ENCODE results near the gene ZDHHC20.

The ZDHHC20 gene

GRCh38 chr13:21341637-21342422 is 117.3 kb downstream of the ZDHHC20 start:
- no peak overlapping the region for H3K27ac ChIP-seq (ENCODE audit: low read depth, low read length)
- no peaks in the 10 kb centered on the region for H3K9me3 ChIP-seq (ENCODE audit: control insufficient read depth, insufficient read depth, low read length)
- TF ChIP-seq EZH2phosphoT487 (IDR thresholded peaks at IDR 0.05; ENCODE audit: borderline replicate concordance, low read length) (no peak), CTCF (IDR thresholded peaks at IDR 0.05; ENCODE audit: low read depth, low read length, poor library complexity, severe bottlenecking) (no peak)
- H4K20me1 ChIP-seq (ENCODE audit: control insufficient read depth, insufficient read depth, low read depth, low read length): no peaks in the 10 kb centered on the region
- no peaks in the 10 kb centered on the region for H3F3A ChIP-seq (ENCODE audit: control insufficient read depth, insufficient read depth)
- no peaks in the 10 kb centered on the region for H3K36me3 ChIP-seq (ENCODE audit: control insufficient read depth, low read length)
- no peaks in the 10 kb centered on the region for H3K27me3 ChIP-seq (ENCODE audit: control insufficient read depth, low read length)
- H3K9me2 ChIP-seq (replicated peaks; ENCODE audit: control insufficient read depth, low read length): no peaks in the 10 kb centered on the region
- H3K4me3 ChIP-seq (ENCODE audit: low read length): no peak overlapping the region
- H3K4me2 ChIP-seq (ENCODE audit: low read length): no peak overlapping the region
- H3K79me2 ChIP-seq (ENCODE audit: control insufficient read depth, low read length): no peaks in the 10 kb centered on the region
- peaks cover 14% of the 10 kb centered on the region for H3K4me1 ChIP-seq (ENCODE audit: control insufficient read depth, low read length)

GRCh38 chr13:21338639-21339278 is 120.3 kb downstream of the ZDHHC20 start:
- no peak overlapping the region for H3K27ac ChIP-seq (ENCODE audit: low read depth, low read length)
- H3K4me1 ChIP-seq (ENCODE audit: control insufficient read depth, low read length): peaks cover under 1% of the 10 kb centered on the region; the same call in 1 of the 2 replicates
- no peaks in the 10 kb centered on the region for H3K9me2 ChIP-seq (replicated peaks; ENCODE audit: control insufficient read depth, low read length)
- H3K9me3 ChIP-seq (ENCODE audit: control insufficient read depth, insufficient read depth, low read length): no peaks in the 10 kb centered on the region
- no peaks in the 10 kb centered on the region for H3K79me2 ChIP-seq (ENCODE audit: control insufficient read depth, low read length)
- no peak overlapping the region for H3K4me3 ChIP-seq (ENCODE audit: low read length)
- no peaks in the 10 kb centered on the region for H3K36me3 ChIP-seq (ENCODE audit: control insufficient read depth, low read length)
- TF ChIP-seq EZH2phosphoT487 (IDR thresholded peaks at IDR 0.05; ENCODE audit: borderline replicate concordance, low read length) (no peak), CTCF (IDR thresholded peaks at IDR 0.05; ENCODE audit: low read depth, low read length, poor library complexity, severe bottlenecking) (no peak)
- no peaks in the 10 kb centered on the region for H3F3A ChIP-seq (ENCODE audit: control insufficient read depth, insufficient read depth)
- H3K27me3 ChIP-seq (ENCODE audit: control insufficient read depth, low read length): no peaks in the 10 kb centered on the region
- no peak overlapping the region for H3K4me2 ChIP-seq (ENCODE audit: low read length)
- H4K20me1 ChIP-seq (ENCODE audit: control insufficient read depth, insufficient read depth, low read depth, low read length): no peaks in the 10 kb centered on the region

GRCh38 chr13:21338156-21338555 is 120.9 kb downstream of the ZDHHC20 start:
- Histone ChIP-seq H3K9me3 (ENCODE audit: control insufficient read depth, insufficient read depth, low read length) (no peaks in the 10 kb centered on the region), H3K9me2 (replicated peaks; ENCODE audit: control insufficient read depth, low read length) (no peaks in the 10 kb centered on the region), H3K27me3 (ENCODE audit: control insufficient read depth, low read length) (no peaks in the 10 kb centered on the region), H3K36me3 (ENCODE audit: control insufficient read depth, low read length) (no peaks in the 10 kb centered on the region), H3K4me3 (ENCODE audit: low read length) (no peak overlapping the region), H4K20me1 (ENCODE audit: control insufficient read depth, insufficient read depth, low read depth, low read length) (no peaks in the 10 kb centered on the region), H3K27ac (ENCODE audit: low read depth, low read length) (no peak overlapping the region), H3F3A (ENCODE audit: control insufficient read depth, insufficient read depth) (no peaks in the 10 kb centered on the region), H3K4me1 (ENCODE audit: control insufficient read depth, low read length) (no peaks in the 10 kb centered on the region), H3K4me2 (ENCODE audit: low read length) (no peak overlapping the region), H3K79me2 (ENCODE audit: control insufficient read depth, low read length) (no peaks in the 10 kb centered on the region)
- no peak for TF ChIP-seq EZH2phosphoT487 (IDR thresholded peaks at IDR 0.05; ENCODE audit: borderline replicate concordance, low read length)

Measured in DOHH2 (cell line).